ENCODE results near the gene AOX1.

AOX1 gene

GRCh38 chr2:200650195-200650594 lies 64.4 kb downstream of the AOX1 start:
- TF ChIP-seq ZNF366 (tag by site-specific recombination; conservative IDR thresholded peaks at IDR 0.05) = no peak
- no peak for TF ChIP-seq ZNF521 (tag by site-specific recombination; IDR thresholded peaks at IDR 0.05)
- no peak for TF ChIP-seq ZBTB11 (tag by site-specific recombination; conservative IDR thresholded peaks at IDR 0.05; ENCODE audit: low read depth)
- no peak for TF ChIP-seq ZNF391 (tag by site-specific recombination; IDR thresholded peaks at IDR 0.05; ENCODE audit: borderline replicate concordance, low read depth)
- no peak for TF ChIP-seq ZNF777 (tag by site-specific recombination; IDR thresholded peaks at IDR 0.05; ENCODE audit: borderline replicate concordance)
- no peak for TF ChIP-seq ZBTB7A (tag by site-specific recombination; IDR thresholded peaks at IDR 0.05; ENCODE audit: low read depth)
- TF ChIP-seq SP2 (tag by site-specific recombination; IDR thresholded peaks at IDR 0.05) = no peak
- no peak for TF ChIP-seq GFI1B (tag by site-specific recombination; IDR thresholded peaks at IDR 0.05)
- no peak for TF ChIP-seq ZNF37A (tag by site-specific recombination; IDR thresholded peaks at IDR 0.05)
- no peak for TF ChIP-seq ZNF514 (tag by site-specific recombination; IDR thresholded peaks at IDR 0.05)
- no peak for TF ChIP-seq BCL6B (tag by site-specific recombination; IDR thresholded peaks at IDR 0.05)
- TF ChIP-seq ZIC2 (tag by site-specific recombination; IDR thresholded peaks at IDR 0.05) = no peak
- TF ChIP-seq ZNF175 (tag by site-specific recombination; IDR thresholded peaks at IDR 0.05) = no peak
- no peak for TF ChIP-seq ZNF292 (tag by site-specific recombination; IDR thresholded peaks at IDR 0.05; ENCODE audit: borderline replicate concordance, low read depth)
- no peaks in the 10 kb centered on the region for H3K36me3 ChIP-seq (ENCODE audit: control insufficient read depth in 2 of 2, insufficient read depth in 1 of 2, low read length in 2 of 2)
- H3K4me1 ChIP-seq (ENCODE audit: control insufficient read depth, insufficient read depth, low read length) = no peaks in the 10 kb centered on the region
- no peak overlapping the region for H3K4me3 ChIP-seq (ENCODE audit: low read depth, low read length)
- no peaks in the 10 kb centered on the region for H3K9me3 ChIP-seq (ENCODE audit: control insufficient read depth, insufficient read depth, low read depth, low read length)
- POLR2A ChIA-PET = no interaction called here
- CTCF ChIA-PET = no interaction called here
- no peak overlapping the region for H3K27ac ChIP-seq (ENCODE audit: extremely low read depth, low read depth, low read length)

GRCh38 chr2:200652158-200652557 lies 66.3 kb downstream of the AOX1 start:
- Histone ChIP-seq H3K36me3 (ENCODE audit: control insufficient read depth in 2 of 2, insufficient read depth in 1 of 2, low read length in 2 of 2) (no peaks in the 10 kb centered on the region), H3K4me1 (ENCODE audit: control insufficient read depth, insufficient read depth, low read length) (no peaks in the 10 kb centered on the region), H3K27ac (ENCODE audit: extremely low read depth, low read depth, low read length) (no peak overlapping the region), H3K4me3 (ENCODE audit: low read depth, low read length) (no peak overlapping the region), H3K9me3 (ENCODE audit: control insufficient read depth, insufficient read depth, low read depth, low read length) (no peaks in the 10 kb centered on the region)
- CTCF ChIA-PET = interaction anchor here (1.6 kb wide), 1 partner anchor 9 kb away, joined by 3 read pairs; no protein-coding TSS in a partner anchor
- no peak for TF ChIP-seq MYNN (tag by site-specific recombination; IDR thresholded peaks at IDR 0.05; ENCODE audit: borderline replicate concordance)
- no peak for TF ChIP-seq SCRT2 (tag by site-specific recombination; IDR thresholded peaks at IDR 0.05)
- TF ChIP-seq ZNF621 (tag by site-specific recombination; IDR thresholded peaks at IDR 0.05) = no peak
- no peak for TF ChIP-seq ZNF433 (tag by site-specific recombination; IDR thresholded peaks at IDR 0.05; ENCODE audit: low read depth)
- no peak for TF ChIP-seq ZNF148 (tag by site-specific recombination; IDR thresholded peaks at IDR 0.05; ENCODE audit: borderline replicate concordance)
- TF ChIP-seq KLF1 (tag by site-specific recombination; IDR thresholded peaks at IDR 0.05) = no peak
- TF ChIP-seq ZNF394 (tag by site-specific recombination; IDR thresholded peaks at IDR 0.05; ENCODE audit: borderline replicate concordance) = no peak
- no peak for TF ChIP-seq ZNF501 (tag by site-specific recombination; IDR thresholded peaks at IDR 0.05)
- no peak for TF ChIP-seq ZNF792 (tag by site-specific recombination; IDR thresholded peaks at IDR 0.05)
- no peak for TF ChIP-seq ZNF600 (tag by site-specific recombination; IDR thresholded peaks at IDR 0.05)
- TF ChIP-seq ZNF473 (tag by site-specific recombination; IDR thresholded peaks at IDR 0.05) = no peak
- no peak for TF ChIP-seq TCF7L2 (IDR thresholded peaks at IDR 0.05; ENCODE audit: borderline replicate concordance, low read depth, low read length)
- TF ChIP-seq ZBTB8A (tag by site-specific recombination; IDR thresholded peaks at IDR 0.05) = no peak
- TF ChIP-seq ZSCAN18 (tag by site-specific recombination; IDR thresholded peaks at IDR 0.05) = no peak
- POLR2A ChIA-PET = no interaction called here
